Ishikawa (cell line): ENCODE results near the gene SLX4.

Experiments used
- CEBPB ChIP-seq: IDR thresholded peaks from 2 replicates; pipeline ENCODE4 v1.6.1; 2012
- CREB1 ChIP-seq: IDR thresholded peaks from 2 replicates; pipeline ENCODE4 v1.6.1; 2012; ENCODE audit warnings: low read depth
- EGR1 ChIP-seq: IDR thresholded peaks from 2 replicates; pipeline ENCODE4 v1.6.1; 2012
- EP300 ChIP-seq: IDR thresholded peaks from 2 replicates; pipeline ENCODE4 v1.6.1; 2012; ENCODE audit warnings: borderline replicate concordance
- FOXM1 ChIP-seq: IDR thresholded peaks from 2 replicates; pipeline ENCODE4 v1.6.1; 2012; ENCODE audit warnings: low read depth, borderline replicate concordance
- MAX ChIP-seq: IDR thresholded peaks from 2 replicates; pipeline ENCODE4 v1.6.1; 2012
- NFIC ChIP-seq: IDR thresholded peaks from 2 replicates; pipeline ENCODE4 v1.6.1; 2012
- RAD21 ChIP-seq: IDR thresholded peaks from 2 replicates; pipeline ENCODE4 v1.6.1; 2012; ENCODE audit warnings: low read depth
- REST ChIP-seq: IDR thresholded peaks from 2 replicates; pipeline ENCODE4 v1.6.1; 2012; ENCODE audit warnings: low read depth, mild to moderate bottlenecking
- TAF1 ChIP-seq: IDR thresholded peaks from 2 replicates; pipeline ENCODE4 v1.6.1; 2012; ENCODE audit warnings: low read depth, mild to moderate bottlenecking
- TCF12 ChIP-seq: IDR thresholded peaks from 2 replicates; pipeline ENCODE4 v1.6.1; 2012; ENCODE audit warnings: low read depth
- TEAD4 ChIP-seq: IDR thresholded peaks from 2 replicates; pipeline ENCODE4 v1.6.1; 2012
- YY1 ChIP-seq: IDR thresholded peaks from 2 replicates; pipeline ENCODE4 v1.6.1; 2012; ENCODE audit warnings: low read depth
- ZBTB7A ChIP-seq: IDR thresholded peaks from 2 replicates; pipeline ENCODE4 v1.6.1; 2012; ENCODE audit warnings: low read depth
- TF ChIP-seq, protein P1 (sequence below): IDR thresholded peaks from 2 replicates; pipeline ENCODE4 v1.6.1; 2012

SLX4 gene

GRCh38 chr16:3534126-3534525 is 77.3 kb downstream of the SLX4 start:
- TF ChIP-seq EGR1 (no peak), CREB1 (no peak)

GRCh38 chr16:3532741-3533140 is 78.7 kb downstream of the SLX4 start:
- no peak for TF ChIP-seq EGR1
- TF ChIP-seq TAF1 = no peak
- TF ChIP-seq ZBTB7A = no peak
- no peak for TF ChIP-seq TEAD4
- no peak for TF ChIP-seq RAD21
- no peak for TF ChIP-seq MAX
- TF ChIP-seq, protein P1, sequence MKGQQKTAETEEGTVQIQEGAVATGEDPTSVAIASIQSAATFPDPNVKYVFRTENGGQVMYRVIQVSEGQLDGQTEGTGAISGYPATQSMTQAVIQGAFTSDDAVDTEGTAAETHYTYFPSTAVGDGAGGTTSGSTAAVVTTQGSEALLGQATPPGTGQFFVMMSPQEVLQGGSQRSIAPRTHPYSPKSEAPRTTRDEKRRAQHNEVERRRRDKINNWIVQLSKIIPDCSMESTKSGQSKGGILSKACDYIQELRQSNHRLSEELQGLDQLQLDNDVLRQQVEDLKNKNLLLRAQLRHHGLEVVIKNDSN = no peak
- TF ChIP-seq YY1 = no peak
- TF ChIP-seq EP300 = no peak
- TF ChIP-seq TCF12 = no peak
- TF ChIP-seq REST = no peak
- TF ChIP-seq FOXM1 = no peak
- no peak for TF ChIP-seq NFIC
- no peak for TF ChIP-seq CEBPB
- no peak for TF ChIP-seq CREB1
